Non-pigmented ciliary epithelial cell (primary cell): Measurements from ENCODE around the gene CAMK2D.

Source experiments
- DNase-seq: peaks from one replicate; pipeline ENCODE4 v3.0.0-alpha.2; 2010; ENCODE audit warnings: low read depth

The CAMK2D gene

GRCh38 chr4:113565702-113566012, 195.9 kb downstream of the CAMK2D start:
- DNase-seq = no peak

GRCh38 chr4:113564493-113564892, 197.0 kb downstream of the CAMK2D start:
- no peak for DNase-seq

- no peak for DNase-seq
These were observed 197.7 kb downstream of the CAMK2D start for GRCh38 chr4:113563691-113564378.

GRCh38 chr4:113561758-113562157, 199.8 kb downstream of the CAMK2D start:
- no peak for DNase-seq

- DNase-seq = no peak
These were observed 200.4 kb downstream of the CAMK2D start for GRCh38 chr4:113561092-113561491.

GRCh38 chr4:113560579-113560978, 201.0 kb downstream of the CAMK2D start:
- no peak for DNase-seq

- no peak for DNase-seq
These were observed 201.6 kb downstream of the CAMK2D start for GRCh38 chr4:113559947-113560346.

- DNase-seq = no peak
These were observed 205.0 kb downstream of the CAMK2D start for GRCh38 chr4:113556382-113557134.

GRCh38 chr4:113555868-113556267, 205.7 kb downstream of the CAMK2D start:
- DNase-seq = no peak

GRCh38 chr4:113553082-113553481, 208.5 kb downstream of the CAMK2D start:
- no peak for DNase-seq

- no peak for DNase-seq
These were observed 211.0 kb downstream of the CAMK2D start for GRCh38 chr4:113550510-113550909.

- DNase-seq = no peak
These were observed 213.2 kb downstream of the CAMK2D start for GRCh38 chr4:113548303-113548702.

- peak; percentile 89 for DNase-seq
These were observed 214.0 kb downstream of the CAMK2D start for GRCh38 chr4:113547487-113548042.

GRCh38 chr4:113541933-113542332, 219.6 kb downstream of the CAMK2D start:
- DNase-seq = no peak

GRCh38 chr4:113540859-113541258, 220.7 kb downstream of the CAMK2D start:
- no peak for DNase-seq

GRCh38 chr4:113539408-113539807, 222.1 kb downstream of the CAMK2D start:
- DNase-seq = peak; percentile 69

- DNase-seq = no peak
These were observed 223.9 kb downstream of the CAMK2D start for GRCh38 chr4:113537628-113538027.

GRCh38 chr4:113537203-113537602, 224.3 kb downstream of the CAMK2D start:
- DNase-seq = no peak

GRCh38 chr4:113534711-113535110, 226.8 kb downstream of the CAMK2D start:
- no peak for DNase-seq

GRCh38 chr4:113531572-113531971, 230.0 kb downstream of the CAMK2D start:
- no peak for DNase-seq

GRCh38 chr4:113528395-113528794, 233.1 kb downstream of the CAMK2D start:
- DNase-seq = no peak

GRCh38 chr4:113525521-113525920, 236.0 kb downstream of the CAMK2D start:
- DNase-seq = no peak

GRCh38 chr4:113524505-113525186, 236.9 kb downstream of the CAMK2D start:
- no peak for DNase-seq
